Omental fat pad (tissue), 4 donors: ENCODE data around the gene TMEM185B. TPM values are rescaled to one million over a fixed set of nuclear protein-coding genes. Genes with fewer than 3 reads are reported as not detected.
"Not testable (repeated sequence)": the region's sequence is repeated elsewhere in the genome, so short reads cannot be mapped to it uniquely, and the experiment has no call there.

ENCODE experiments used
- ATAC-seq: fragments of 150-250 bp; one replicate; pipeline ENCODE4 v1.9.1; 2016; ENCODE audit warnings: mild to moderate bottlenecking, moderate library complexity; ENCODE audit not compliant: low FRiP score
- DNase-seq: peaks from one replicate; pipeline ENCODE4 v3.0.0-alpha.2; 2019; ENCODE audit warnings: low spot score
- CTCF ChIP-seq, 3 donors: fragments of 450-650 bp; IDR thresholded peaks; one replicate each; pipeline ENCODE4 v1.5.1; 2016 to 2017; ENCODE audit warnings: antibody characterized with exemption in 3 of 3, mild to moderate bottlenecking in 3 of 3, moderate library complexity in 2 of 3
- total RNA-seq, 4 donors: library from RNA; depleted of rRNA; stranded (reverse); fragments of >200 nt; gene quantifications; one replicate each; pipeline ENCODE4 v1.1.0, GENCODE V29; 2016

The TMEM185B gene
- total RNA-seq, 4 donors from 2014 or later = 21.5 to 31.7 (median 25.1) TPM

- TF ChIP-seq CTCF (IDR thresholded peaks at IDR 0.05) = no peak
- DNase-seq = no peak
- no peak for ATAC-seq
Measured at GRCh38 chr2:120208381-120209353, 14.5 kb downstream of the TMEM185B start.

- peak; percentile 27 for ATAC-seq
Measured at GRCh38 chr2:120206022-120206581, 17.1 kb downstream of the TMEM185B start.

GRCh38 chr2:120204945-120205670 lies 18.1 kb downstream of the TMEM185B start:
- no peak for TF ChIP-seq CTCF (IDR thresholded peaks at IDR 0.05)
- ATAC-seq (no peak), DNase-seq (no peak)

More at GRCh38 chr2:120206022-120206581, 17.1 kb downstream of the TMEM185B start:
- DNase-seq = no peak
- TF ChIP-seq CTCF (IDR thresholded peaks at IDR 0.05) = no peak

GRCh38 chr2:120204417-120204816 lies 18.8 kb downstream of the TMEM185B start:
- ATAC-seq = no peak
- no peak for TF ChIP-seq CTCF (IDR thresholded peaks at IDR 0.05)
- no peak for DNase-seq

GRCh38 chr2:120204022-120204405 lies 19.2 kb downstream of the TMEM185B start:
- peak; percentile 13 for ATAC-seq
- DNase-seq = no peak
- no peak for TF ChIP-seq CTCF (IDR thresholded peaks at IDR 0.05)

- no peak for ATAC-seq
- TF ChIP-seq CTCF (IDR thresholded peaks at IDR 0.05) = no peak
- no peak for DNase-seq
Measured at GRCh38 chr2:120203251-120204021, 19.8 kb downstream of the TMEM185B start.

GRCh38 chr2:120199817-120200459 lies 23.3 kb downstream of the TMEM185B start:
- DNase-seq, ATAC-seq: not testable (repeated sequence)
